ENCODE measurements around the gene KDM6B.

- TF ChIP-seq POLR2A (IDR thresholded peaks at IDR 0.05) (no peak), CTCF (IDR thresholded peaks at IDR 0.05) (no peak)
Measured at GRCh38 chr17:7786866-7787265, 47.2 kb upstream of the KDM6B start.
